PC-9 (cell line): ENCODE results near the gene MRM3. TPM values are rescaled to one million over a fixed set of nuclear protein-coding genes. Genes with fewer than 3 reads are reported as not detected.

Source experiments
- BruUV-seq: library from RNA; stranded (reverse); fragments of 400-500 nt; replicated peaks from 2 replicates; lab custom pipeline; 2021; lab: Mats Ljungman, UMichigan
- CTCF ChIA-PET: fragments of 300-600 bp; sonication (Branson Sonifier 250); formaldehyde crosslinking; loops from one replicate; lab custom pipeline; 2022; ENCODE audit warnings: antibody characterized with exemption; lab: Charles Lee
- POLR2A ChIA-PET: fragments of 300-600 bp; sonication (Branson Sonifier 250); formaldehyde crosslinking; loops from one replicate; lab custom pipeline; 2022; ENCODE audit warnings: antibody characterized with exemption; ENCODE audit not compliant: unreplicated experiment; lab: Charles Lee
- DNase-seq, 2 experiments: peaks; one replicate each; pipeline versions ENCODE4 v3.0.0 to v3.0.0-alpha.2; 2015 to 2022; ENCODE audit warnings: mixed read lengths in 1 of 2
- H2AFZ ChIP-seq: fragments of 200-600 bp; sonication (generic); 2 replicates; pipeline ENCODE4 v1.8.1; 2017; ENCODE audit warnings: antibody characterized with exemption
- H3F3A ChIP-seq: fragments of 200-600 bp; sonication (generic); 2 replicates; pipeline ENCODE4 v1.8.1; 2017; ENCODE audit warnings: antibody characterized with exemption, mild to moderate bottlenecking, low read depth; ENCODE audit not compliant: insufficient read depth
- H3K27ac ChIP-seq: fragments of 200-600 bp; sonication (generic); 2 replicates; pipeline ENCODE4 v1.6.1; 2016; ENCODE audit warnings: mixed run types
- H3K27me3 ChIP-seq: fragments of 200-600 bp; sonication (generic); 2 replicates; pipeline ENCODE4 v1.6.1; 2016; ENCODE audit warnings: low read depth, mixed run types; ENCODE audit not compliant: insufficient read depth
- H3K36me3 ChIP-seq: fragments of 200-600 bp; sonication (generic); 2 replicates; pipeline ENCODE4 v1.6.1; 2016; ENCODE audit warnings: low read depth, mixed run types
- H3K4me1 ChIP-seq: fragments of 200-600 bp; sonication (generic); replicated peaks from 2 replicates; pipeline ENCODE4 v1.6.1; 2016; ENCODE audit warnings: mixed run types; ENCODE audit not compliant: insufficient read depth
- H3K4me2 ChIP-seq: fragments of 200-600 bp; sonication (generic); 2 replicates; pipeline ENCODE4 v1.6.1; 2017; ENCODE audit warnings: mixed run types
- H3K4me3 ChIP-seq: fragments of 200-600 bp; sonication (generic); 2 replicates; pipeline ENCODE4 v1.6.1; 2016; ENCODE audit warnings: mixed run types
- H3K79me2 ChIP-seq: fragments of 200-600 bp; sonication (generic); 2 replicates; pipeline ENCODE4 v1.6.1; 2017; ENCODE audit warnings: low read depth, mixed run types
- H3K9me2 ChIP-seq: fragments of 200-600 bp; sonication (generic); 2 replicates; pipeline ENCODE4 v1.8.1; 2017; ENCODE audit warnings: mild to moderate bottlenecking; ENCODE audit not compliant: insufficient read depth
- H3K9me3 ChIP-seq: fragments of 200-600 bp; sonication (generic); 2 replicates; pipeline ENCODE4 v1.8.1; 2016; ENCODE audit warnings: low read depth; ENCODE audit not compliant: insufficient read depth
- H4K20me1 ChIP-seq: fragments of 200-600 bp; sonication (generic); 2 replicates; pipeline ENCODE4 v1.8.1; 2017; ENCODE audit not compliant: insufficient read depth
- EZH2 ChIP-seq: fragments of 200-600 bp; sonication (generic); IDR thresholded peaks from 2 replicates; pipeline ENCODE4 v1.8.0; 2017; ENCODE audit warnings: antibody characterized with exemption, low read depth
- intact Hi-C: fragments of 100-400 bp; cut with micrococcal nuclease; formaldehyde crosslinking; loops from one replicate; pipeline ENCODE4 v1.10.0; 2022; ENCODE audit not compliant: unreplicated experiment
- total RNA-seq: library from RNA; stranded (reverse); gene quantifications from 2 replicates; pipeline ENCODE4 v1.2.3, GENCODE V29; 2021
- TF ChIP-seq, protein P1 (sequence below): fragments of 200-600 bp; sonication (generic); conservative IDR thresholded peaks from 2 replicates; pipeline ENCODE4 v1.6.1; 2017; ENCODE audit warnings: mixed run types, antibody characterized with exemption, mild to moderate bottlenecking, moderate library complexity

MRM3 gene
- total RNA-seq, 1 experiment from 2014 or later: 23.2 TPM

DNA sequence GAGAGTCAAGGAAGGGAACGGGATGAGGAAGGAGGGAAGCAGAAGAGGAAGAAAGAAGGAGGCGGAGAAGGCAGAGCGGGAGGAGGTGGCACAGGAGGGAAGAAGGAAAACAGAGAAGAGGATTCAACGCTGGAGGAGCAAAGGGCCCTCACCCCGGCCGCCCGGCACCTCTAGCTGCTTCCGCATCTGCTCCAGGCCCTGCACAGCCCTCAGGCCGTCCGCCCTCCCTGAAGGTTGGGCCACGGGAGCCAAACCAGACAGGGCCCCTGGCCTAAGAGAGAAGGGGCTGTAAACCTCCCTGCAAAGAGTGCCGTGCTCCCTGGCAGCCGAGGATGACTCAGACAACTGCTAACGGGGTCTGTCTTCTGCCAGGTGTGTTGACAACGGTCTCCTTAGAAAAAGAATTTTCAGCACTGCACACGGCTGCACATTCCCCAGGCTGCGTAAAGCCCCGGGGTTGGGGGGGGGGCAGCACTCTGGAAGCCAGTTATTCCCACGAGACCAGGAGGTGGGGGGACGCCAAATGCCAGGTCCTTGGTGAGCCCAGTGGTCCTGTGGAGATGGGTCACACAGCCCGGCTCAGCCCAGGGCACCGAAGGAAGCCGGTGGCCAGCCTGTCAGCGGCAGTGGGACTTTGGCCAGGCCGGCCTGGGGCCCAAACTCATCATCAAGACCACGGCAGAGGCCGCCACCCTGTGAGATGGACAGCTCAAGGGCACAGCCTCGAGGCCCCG lies 29.1 kb downstream of the MRM3 start:
- H3K9me2 ChIP-seq: no peaks in the 10 kb centered on the region
- no peak overlapping the region for H3K4me3 ChIP-seq
- H3K79me2 ChIP-seq: no peaks in the 10 kb centered on the region
- BruUV-seq: no TSS peak
- H4K20me1 ChIP-seq: 0 out of 2 replicates have a peak, but pooled peaks cover 4% of the 10 kb centered on the region
- intact Hi-C loops: no loop called here
- H3K27me3 ChIP-seq: no peaks in the 10 kb centered on the region
- no peak for TF ChIP-seq EZH2
- TF ChIP-seq, protein P1, sequence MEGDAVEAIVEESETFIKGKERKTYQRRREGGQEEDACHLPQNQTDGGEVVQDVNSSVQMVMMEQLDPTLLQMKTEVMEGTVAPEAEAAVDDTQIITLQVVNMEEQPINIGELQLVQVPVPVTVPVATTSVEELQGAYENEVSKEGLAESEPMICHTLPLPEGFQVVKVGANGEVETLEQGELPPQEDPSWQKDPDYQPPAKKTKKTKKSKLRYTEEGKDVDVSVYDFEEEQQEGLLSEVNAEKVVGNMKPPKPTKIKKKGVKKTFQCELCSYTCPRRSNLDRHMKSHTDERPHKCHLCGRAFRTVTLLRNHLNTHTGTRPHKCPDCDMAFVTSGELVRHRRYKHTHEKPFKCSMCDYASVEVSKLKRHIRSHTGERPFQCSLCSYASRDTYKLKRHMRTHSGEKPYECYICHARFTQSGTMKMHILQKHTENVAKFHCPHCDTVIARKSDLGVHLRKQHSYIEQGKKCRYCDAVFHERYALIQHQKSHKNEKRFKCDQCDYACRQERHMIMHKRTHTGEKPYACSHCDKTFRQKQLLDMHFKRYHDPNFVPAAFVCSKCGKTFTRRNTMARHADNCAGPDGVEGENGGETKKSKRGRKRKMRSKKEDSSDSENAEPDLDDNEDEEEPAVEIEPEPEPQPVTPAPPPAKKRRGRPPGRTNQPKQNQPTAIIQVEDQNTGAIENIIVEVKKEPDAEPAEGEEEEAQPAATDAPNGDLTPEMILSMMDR: no peak
- CTCF ChIA-PET: no interaction called here
- no peaks in the 10 kb centered on the region for H3K9me3 ChIP-seq
- no peaks in the 10 kb centered on the region for H3K36me3 ChIP-seq
- H3K27ac ChIP-seq: no peak overlapping the region
- H3K4me2 ChIP-seq: no peak overlapping the region
- H3F3A ChIP-seq: no peaks in the 10 kb centered on the region
- no peak for DNase-seq
- no peaks in the 10 kb centered on the region for H3K4me1 ChIP-seq
- POLR2A ChIA-PET: no interaction called here
- no peak overlapping the region for H2AFZ ChIP-seq

DNA sequence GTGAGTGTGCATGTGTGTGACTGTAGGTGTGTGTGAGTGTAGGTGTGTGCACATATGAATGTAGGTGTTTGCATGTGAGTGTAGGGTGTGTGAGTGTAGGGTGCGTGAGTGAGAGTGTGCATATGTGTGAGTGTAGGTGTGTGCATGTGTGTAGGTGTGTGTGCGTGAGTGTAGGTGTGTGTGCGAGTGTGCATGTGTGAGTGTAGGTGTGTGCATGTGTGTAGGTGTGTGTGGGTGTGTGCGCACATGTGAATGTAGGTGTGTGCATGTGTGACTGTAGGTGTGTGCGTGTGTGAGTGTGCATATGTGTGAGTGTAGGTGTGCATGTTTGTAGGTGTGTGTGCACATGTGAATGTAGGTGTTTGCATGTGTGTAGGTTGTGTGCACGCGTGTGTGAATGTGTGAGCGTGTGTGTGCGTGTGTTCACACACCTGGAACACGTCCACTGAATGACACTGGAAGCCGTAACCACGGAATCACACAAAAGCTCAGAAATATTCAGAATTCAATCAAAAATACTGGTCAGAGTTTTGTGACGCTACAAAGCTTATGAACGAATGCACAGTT lies 30.6 kb downstream of the MRM3 start:
- no peaks in the 10 kb centered on the region for H3K79me2 ChIP-seq
- no peak overlapping the region for H3K27ac ChIP-seq
- POLR2A ChIA-PET: no interaction called here
- H3K4me2 ChIP-seq: no peak overlapping the region
- TF ChIP-seq, protein P1: no peak
- no peak overlapping the region for H2AFZ ChIP-seq
- intact Hi-C loops: no loop called here
- BruUV-seq: no TSS peak
- no peaks in the 10 kb centered on the region for H3F3A ChIP-seq
- H3K36me3 ChIP-seq: no peaks in the 10 kb centered on the region
- 0 out of 2 replicates have a peak, but pooled peaks cover 4% of the 10 kb centered on the region for H4K20me1 ChIP-seq
- CTCF ChIA-PET: no interaction called here
- no peaks in the 10 kb centered on the region for H3K27me3 ChIP-seq
- no peaks in the 10 kb centered on the region for H3K4me1 ChIP-seq
- no peaks in the 10 kb centered on the region for H3K9me2 ChIP-seq
- no peak overlapping the region for H3K4me3 ChIP-seq
- H3K9me3 ChIP-seq: no peaks in the 10 kb centered on the region
- no peak for DNase-seq

DNA sequence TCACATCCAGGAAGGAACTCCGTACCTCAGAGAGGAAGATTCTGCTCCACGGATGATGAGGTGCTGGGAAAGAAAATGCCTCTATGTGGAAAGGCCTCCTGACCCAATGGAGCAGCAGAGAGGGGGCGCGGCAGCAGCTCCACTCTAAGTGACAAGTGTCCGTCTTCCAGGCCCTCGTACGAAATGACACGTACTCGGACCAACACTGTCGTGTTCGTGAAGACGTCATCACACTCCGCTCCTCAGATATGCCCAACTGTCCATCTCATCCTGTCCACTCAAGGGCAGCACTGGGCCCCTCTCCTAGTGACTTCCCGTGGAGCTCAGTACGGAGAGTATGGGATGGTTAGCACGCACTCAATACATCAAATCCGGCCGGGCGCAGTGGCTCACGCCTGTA lies 32.2 kb downstream of the MRM3 start:
- Histone ChIP-seq H3K36me3 (no peaks in the 10 kb centered on the region), H3K9me2 (no peaks in the 10 kb centered on the region), H3K9me3 (no peaks in the 10 kb centered on the region), H3K4me3 (no peak overlapping the region), H3F3A (no peaks in the 10 kb centered on the region), H3K4me2 (no peak overlapping the region), H3K27ac (no peak overlapping the region), H4K20me1 (no peaks in the 10 kb centered on the region), H3K4me1 (no peaks in the 10 kb centered on the region), H3K27me3 (no peaks in the 10 kb centered on the region), H2AFZ (no peak overlapping the region), H3K79me2 (no peaks in the 10 kb centered on the region)
- ChIA-PET POLR2A (no interaction called here), CTCF (no interaction called here)
- intact Hi-C loops: no loop called here
- DNase-seq: no peak
- no peak for TF ChIP-seq EZH2
- TF ChIP-seq, protein P1: no peak
- no TSS peak for BruUV-seq
